Activated CD8-positive, alpha-beta T cell treated with anti-CD3 and anti-CD28 coated beads for 36 hours (primary cell): Measurements from ENCODE around the gene TNIK. TPM values are rescaled to one million over a fixed set of nuclear protein-coding genes. Genes with fewer than 3 reads are reported as not detected.
A peak's percentile ranks its signal among the peaks of the same experiment; 100 is the strongest.
"Not testable (repeated sequence)": the region's sequence is repeated elsewhere in the genome, so short reads cannot be mapped to it uniquely, and the experiment has no call there.

Experiments
- ATAC-seq: fragments of 200-7000 bp; cut with Tn5 transposase; one replicate; pipeline ENCODE4 v1.10.0; 2021; ENCODE audit warnings: mild to moderate bottlenecking, moderate library complexity
- CTCF ChIA-PET: fragments of 350-600 bp; sonication (Branson Sonifier 250); formaldehyde crosslinking; loops from one replicate; lab custom pipeline; 2021; ENCODE audit warnings: antibody characterized with exemption; lab: Charles Lee
- POLR2A ChIA-PET: fragments of 350-600 bp; sonication (Branson Sonifier 250); formaldehyde crosslinking; loops from one replicate; lab custom pipeline; 2021; ENCODE audit warnings: antibody characterized with exemption; lab: Charles Lee
- DNase-seq: peaks from one replicate; pipeline ENCODE4 v3.0.0-alpha.2; 2020
- H3K27ac Mint-ChIP-seq: one replicate; pipeline ENCODE4 v1.8.0; 2021; ENCODE audit warnings: mild to moderate bottlenecking, mixed read lengths
- H3K27me3 Mint-ChIP-seq: one replicate; pipeline ENCODE4 v1.8.0; 2021; ENCODE audit warnings: mixed read lengths
- H3K36me3 Mint-ChIP-seq: one replicate; pipeline ENCODE4 v1.8.0; 2021; ENCODE audit warnings: low read depth, mixed read lengths
- H3K4me1 Mint-ChIP-seq: one replicate; pipeline ENCODE4 v1.8.0; 2021; ENCODE audit warnings: low read depth, mixed read lengths
- H3K4me3 Mint-ChIP-seq: one replicate; pipeline ENCODE4 v1.8.0; 2021; ENCODE audit warnings: mild to moderate bottlenecking, moderate library complexity, mixed read lengths
- H3K9me3 Mint-ChIP-seq: one replicate; pipeline ENCODE4 v1.8.0; 2021; ENCODE audit warnings: mixed read lengths
- intact Hi-C: fragments of 100-400 bp; cut with micrococcal nuclease; formaldehyde crosslinking; loops from one replicate; pipeline ENCODE4 v1.10.0; 2022
- total RNA-seq, 2 experiments: library from RNA; stranded (reverse); gene quantifications; one replicate each; pipeline ENCODE4 v1.2.3, GENCODE V29; 2021
- TF ChIP-seq, protein P1 (sequence below): fragments of 200-600 bp; IDR thresholded peaks from one replicate; pipeline ENCODE4 v1.8.0; 2022; ENCODE audit warnings: antibody characterized with exemption, mild to moderate bottlenecking

TNIK gene
- total RNA-seq, 2 experiments from 2014 or later, result 25.1 to 28.8 TPM

DNA sequence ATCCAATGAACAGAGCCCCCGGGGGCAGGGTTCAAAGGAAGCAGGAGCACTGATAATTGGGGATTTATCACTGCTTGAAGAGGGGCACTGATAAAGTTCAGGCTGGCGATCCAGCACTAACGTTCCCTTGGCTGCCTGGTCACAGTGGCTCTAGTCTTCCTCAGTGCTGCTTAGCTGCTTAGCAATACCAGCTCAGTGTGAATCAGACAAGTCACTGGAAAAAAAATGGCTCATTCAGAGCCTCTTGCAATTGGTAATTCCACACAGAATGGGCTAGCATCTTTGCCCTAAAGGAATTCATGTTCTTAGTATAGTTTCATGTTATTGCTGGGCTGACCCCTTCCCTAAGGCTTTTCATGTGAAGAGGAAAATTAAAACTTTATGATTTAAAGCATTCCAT is 338.0 kb downstream of the TNIK start:
- no peak overlapping the region for H3K27ac Mint-ChIP-seq
- peaks cover 68% of the 10 kb centered on the region for H3K36me3 Mint-ChIP-seq
- H3K4me3 Mint-ChIP-seq, result no peak overlapping the region

DNA sequence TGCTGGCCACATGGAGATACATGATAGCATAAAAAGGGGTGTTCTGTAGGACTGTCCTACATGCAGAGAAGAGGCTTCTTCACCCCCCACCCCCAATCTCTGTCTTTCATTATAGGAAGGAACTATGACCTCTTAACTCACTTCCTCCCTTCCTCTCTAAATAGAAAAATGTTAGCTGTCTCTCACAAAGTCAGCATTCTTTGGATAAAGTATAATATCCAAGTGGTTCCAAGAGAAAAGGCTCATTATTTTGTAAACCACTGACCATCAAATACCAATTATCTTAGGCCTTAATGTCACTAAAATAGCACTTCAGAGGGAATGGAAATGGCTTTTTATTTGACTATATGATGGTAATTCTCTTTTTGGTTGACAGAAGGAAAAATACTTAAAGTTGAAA is 338.4 kb downstream of the TNIK start:
- Mint-ChIP-seq H3K27me3 (no peaks in the 10 kb centered on the region), H3K4me3 (no peak overlapping the region), H3K4me1 (peaks cover 2% of the 10 kb centered on the region), H3K36me3 (peaks cover 71% of the 10 kb centered on the region), H3K9me3 (peaks cover 3% of the 10 kb centered on the region), H3K27ac (no peak overlapping the region)
- POLR2A ChIA-PET, result no interaction called here
- TF ChIP-seq, protein P1, sequence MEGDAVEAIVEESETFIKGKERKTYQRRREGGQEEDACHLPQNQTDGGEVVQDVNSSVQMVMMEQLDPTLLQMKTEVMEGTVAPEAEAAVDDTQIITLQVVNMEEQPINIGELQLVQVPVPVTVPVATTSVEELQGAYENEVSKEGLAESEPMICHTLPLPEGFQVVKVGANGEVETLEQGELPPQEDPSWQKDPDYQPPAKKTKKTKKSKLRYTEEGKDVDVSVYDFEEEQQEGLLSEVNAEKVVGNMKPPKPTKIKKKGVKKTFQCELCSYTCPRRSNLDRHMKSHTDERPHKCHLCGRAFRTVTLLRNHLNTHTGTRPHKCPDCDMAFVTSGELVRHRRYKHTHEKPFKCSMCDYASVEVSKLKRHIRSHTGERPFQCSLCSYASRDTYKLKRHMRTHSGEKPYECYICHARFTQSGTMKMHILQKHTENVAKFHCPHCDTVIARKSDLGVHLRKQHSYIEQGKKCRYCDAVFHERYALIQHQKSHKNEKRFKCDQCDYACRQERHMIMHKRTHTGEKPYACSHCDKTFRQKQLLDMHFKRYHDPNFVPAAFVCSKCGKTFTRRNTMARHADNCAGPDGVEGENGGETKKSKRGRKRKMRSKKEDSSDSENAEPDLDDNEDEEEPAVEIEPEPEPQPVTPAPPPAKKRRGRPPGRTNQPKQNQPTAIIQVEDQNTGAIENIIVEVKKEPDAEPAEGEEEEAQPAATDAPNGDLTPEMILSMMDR, result no peak
- ATAC-seq, result no peak
- DNase-seq, result no peak
- intact Hi-C loops, result no loop called here
- CTCF ChIA-PET, result no interaction called here

More for the DNA sequence above, 338.0 kb downstream of the TNIK start:
- Mint-ChIP-seq H3K4me1 (no peaks in the 10 kb centered on the region), H3K27me3 (no peaks in the 10 kb centered on the region), H3K9me3 (peaks cover 3% of the 10 kb centered on the region)
- ChIA-PET CTCF (no interaction called here), POLR2A (no interaction called here)
- TF ChIP-seq, protein P1, result no peak
- DNase-seq (no peak), ATAC-seq (no peak)
- intact Hi-C loops, result no loop called here

DNA sequence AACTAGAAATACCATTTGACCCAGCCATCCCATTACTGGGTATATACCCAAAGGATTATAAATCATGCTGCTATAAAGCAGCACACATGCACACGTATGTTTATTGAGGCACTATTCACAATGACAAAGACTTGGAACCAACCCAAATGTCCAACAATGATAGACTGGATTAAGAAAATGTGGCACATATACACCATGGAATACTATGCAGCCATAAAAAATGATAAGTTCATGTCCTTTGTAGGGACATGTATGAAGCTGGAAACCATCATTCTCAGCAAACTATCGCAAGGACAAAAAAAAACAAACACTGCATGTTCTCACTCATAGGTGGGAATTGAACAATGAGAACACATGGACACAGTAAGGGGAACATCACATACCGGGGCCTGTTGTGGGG is 340.8 kb downstream of the TNIK start:
- H3K4me1 Mint-ChIP-seq, H3K27me3 Mint-ChIP-seq, CTCF ChIA-PET, H3K9me3 Mint-ChIP-seq, H3K27ac Mint-ChIP-seq, DNase-seq, POLR2A ChIA-PET, H3K4me3 Mint-ChIP-seq, ATAC-seq, intact Hi-C loops: not testable (repeated sequence)
- peaks cover 52% of the 10 kb centered on the region for H3K36me3 Mint-ChIP-seq

DNA sequence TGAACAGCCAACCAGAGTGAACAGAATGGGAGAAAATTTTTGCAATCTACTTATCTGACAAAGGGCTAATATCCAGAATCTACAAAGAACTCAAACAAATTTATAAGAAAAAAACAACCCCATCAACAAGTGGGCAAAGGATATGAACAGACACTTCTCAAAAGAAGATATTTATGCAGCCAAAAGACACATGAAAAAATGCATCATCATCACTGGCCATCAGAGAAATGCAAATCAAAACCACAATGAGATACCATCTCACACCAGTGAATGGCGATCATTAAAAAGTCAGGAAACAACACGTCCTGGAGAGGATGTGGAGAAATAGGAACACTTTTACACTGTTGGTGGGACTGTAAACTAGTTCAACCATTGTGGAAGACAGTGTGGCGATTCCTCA is 341.2 kb downstream of the TNIK start:
- H3K27me3 Mint-ChIP-seq, POLR2A ChIA-PET, DNase-seq, CTCF ChIA-PET, H3K4me1 Mint-ChIP-seq, intact Hi-C loops, H3K9me3 Mint-ChIP-seq, H3K4me3 Mint-ChIP-seq, ATAC-seq, H3K27ac Mint-ChIP-seq: not testable (repeated sequence)
- peaks cover 50% of the 10 kb centered on the region for H3K36me3 Mint-ChIP-seq

DNA sequence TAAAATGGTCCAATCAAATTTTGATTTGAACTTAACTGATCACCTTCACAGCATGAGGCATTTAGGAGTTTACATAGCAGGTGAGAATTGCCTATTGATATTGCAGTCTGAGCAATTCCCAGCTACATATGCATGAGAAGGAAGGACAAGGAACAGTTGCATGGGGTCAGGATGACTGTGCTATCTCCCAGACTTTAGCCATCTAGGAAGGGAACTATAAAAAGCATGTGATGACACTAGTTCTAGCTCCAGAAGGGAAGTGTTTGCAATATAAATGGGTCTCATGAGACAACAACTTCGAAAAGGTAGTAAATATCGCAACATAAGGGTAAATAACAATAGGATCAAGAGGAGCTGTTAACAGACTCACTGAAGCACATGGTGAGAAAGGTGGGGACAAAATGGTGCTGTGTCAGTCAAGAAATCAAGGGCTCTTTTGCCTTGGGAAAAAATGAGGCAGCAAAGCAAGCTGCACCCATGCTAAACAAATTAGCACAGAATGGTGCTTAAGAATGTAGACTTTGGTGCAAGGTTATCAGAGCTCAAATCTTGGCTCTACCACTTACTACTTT is 343.3 kb downstream of the TNIK start:
- DNase-seq (no peak), ATAC-seq (no peak)
- intact Hi-C loops, result no loop called here
- peak overlapping the region; percentile 14 for H3K27ac Mint-ChIP-seq
- peaks cover 2% of the 10 kb centered on the region for H3K4me1 Mint-ChIP-seq
- no peaks in the 10 kb centered on the region for H3K27me3 Mint-ChIP-seq
- peaks cover 3% of the 10 kb centered on the region for H3K9me3 Mint-ChIP-seq
- peaks cover 35% of the 10 kb centered on the region for H3K36me3 Mint-ChIP-seq
- ChIA-PET CTCF (interaction anchor here (0.7 kb wide), 1 partner anchor 67 kb away, joined by 3 read pairs; no protein-coding TSS in a partner anchor), POLR2A (no interaction called here)
- TF ChIP-seq, protein P1, result no peak
- H3K4me3 Mint-ChIP-seq, result no peak overlapping the region

DNA sequence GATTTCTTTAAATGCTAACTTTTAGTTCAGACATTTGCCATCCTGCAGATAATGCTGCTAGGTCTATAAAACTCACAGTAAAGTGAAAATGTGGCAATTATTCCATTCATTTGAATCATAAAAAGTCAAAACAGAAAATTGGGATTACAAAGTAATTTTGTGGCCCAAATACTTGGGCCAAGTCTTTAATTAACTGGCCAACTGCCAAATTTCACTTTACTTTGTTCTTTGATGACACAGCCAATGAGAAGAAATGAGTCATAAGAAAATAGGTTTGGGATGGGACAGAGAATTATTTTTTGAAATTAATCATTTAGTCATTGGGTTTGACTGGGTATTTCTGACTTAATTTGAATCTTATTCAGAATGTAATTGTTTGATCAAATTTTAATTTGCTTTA is 343.8 kb downstream of the TNIK start:
- Mint-ChIP-seq H3K27me3 (no peaks in the 10 kb centered on the region), H3K36me3 (peaks cover 35% of the 10 kb centered on the region), H3K4me3 (no peak overlapping the region), H3K27ac (no peak overlapping the region), H3K9me3 (peaks cover 3% of the 10 kb centered on the region), H3K4me1 (peaks cover 2% of the 10 kb centered on the region)
- ChIA-PET POLR2A (no interaction called here), CTCF (no interaction called here)
- TF ChIP-seq, protein P1, result no peak
- ATAC-seq (no peak), DNase-seq (no peak)
- intact Hi-C loops, result no loop called here
